Heart right ventricle (tissue), 16 donors: ENCODE data around the gene SLC36A3. TPM values are rescaled to one million over a fixed set of nuclear protein-coding genes. Genes with fewer than 3 reads are reported as not detected.

Experiments
- ATAC-seq, 8 donors: fragments of 200-7000 bp; cut with Tn5 transposase; one replicate each; pipeline ENCODE4 v1.9.1; 2020; ENCODE audit warnings: mild to moderate bottlenecking in 8 of 8, moderate library complexity in 8 of 8, moderate number of reproducible peaks in 1 of 8
- DNase-seq, 2 donors: peaks; one replicate each; pipeline ENCODE4 v3.0.0-alpha.2; 2020
- H3K27ac ChIP-seq, 10 donors: fragments of 200-600 bp; sonication (generic) in 2 of 10; one replicate each; pipeline versions ENCODE4 v1.5.0 to v1.8.0; 2020 to 2022; ENCODE audit warnings: mild to moderate bottlenecking in 3 of 10
- H3K27me3 ChIP-seq, 7 donors: fragments of 200-600 bp; one replicate each; pipeline ENCODE4 v1.8.0; 2021 to 2022; ENCODE audit warnings: mild to moderate bottlenecking in 2 of 7
- H3K36me3 ChIP-seq, 9 donors: fragments of 200-600 bp; sonication (generic) in 1 of 9; one replicate each; pipeline versions ENCODE4 v1.5.0 to v1.8.0; 2020 to 2022; ENCODE audit warnings: mild to moderate bottlenecking in 2 of 9
- H3K4me1 ChIP-seq, 9 donors: fragments of 200-600 bp; sonication (generic) in 1 of 9; one replicate each; pipeline versions ENCODE4 v1.5.0 to v1.8.0; 2020 to 2022; ENCODE audit warnings: mild to moderate bottlenecking in 4 of 9
- H3K4me3 ChIP-seq, 10 donors: fragments of 200-600 bp; sonication (generic) in 2 of 10; one replicate each; pipeline versions ENCODE4 v1.5.0 to v1.8.0; 2020 to 2022; ENCODE audit warnings: mild to moderate bottlenecking in 7 of 10, moderate library complexity in 2 of 10
- H3K9me3 ChIP-seq, 11 donors: fragments of 200-600 bp in 10 of 11; sonication (generic) in 2 of 11; one replicate each; pipeline versions ENCODE4 v1.5.0 to v1.8.0; 2013 to 2022; ENCODE audit warnings: mild to moderate bottlenecking in 2 of 11, control low read depth in 1 of 11, moderate library complexity in 1 of 11
- WGBS, 2 donors: extraction: QIAGEN DNeasy Blood & Tissue Kit; methylation state at CpG; one replicate each; pipeline ENCODE4 v1.1.7; 2013; ENCODE audit warnings: inconsistent platforms in 1 of 2; 5-methylcytosine and 5-hydroxymethylcytosine counted together
- intact Hi-C, 10 donors: fragments of 100-400 bp; cut with DNase I; formaldehyde crosslinking; loops; one replicate each; pipeline versions ENCODE4 v1.11.1 to v1.14.2; 2022
- polyA plus RNA-seq, 2 donors: library from polyadenylated mRNA; stranded (reverse); fragments of 200-250 nt; gene quantifications; one replicate each; pipeline ENCODE4 v1.2.3, GENCODE V29; 2013
- total RNA-seq, 10 donors: library from RNA; stranded (reverse); fragmentation: NEBNext Ultra II Directional in 3 of 10; extraction: Animal tissue kit (Norgen Biotek cat#: 25700) in 3 of 10; gene quantifications; one replicate each; pipeline versions ENCODE4 v1.2.1 to v1.2.4, GENCODE V29; 2021 to 2023
- TF ChIP-seq, protein P1 (sequence below), 9 donors: fragments of 200-600 bp; sonication (generic) in 2 of 9; IDR thresholded peaks; one replicate each; pipeline versions ENCODE4 v1.5.0 to v1.8.0; 2021 to 2022; ENCODE audit warnings: antibody characterized with exemption in 9 of 9, mild to moderate bottlenecking in 5 of 9, moderate library complexity in 1 of 9
- donor health status: Arrhythmogenic right ventricular cardiomyopathy.
- donor health status: ischemic (EF 13 %, LVEDD 7.1; RV severe dilation, severe dysfunction).
- donor health status: healthy with polysubstance abuse.
- donor health status: DM: no; HTN: yes; CAD: no.
- donor health status: DM: no; HTN: no; CAD: no.
- donor health status: ischemic (EF 25% LVEDD 6.9; RV normal size, moderate dysfunction).
- donor health status: ischemic (EF 25% LVEDD 5.7; RV mildly dilated, moderate dysfunction).
- donor health status: healthy.
- donor health status: DM: yes; HTN: yes; CAD: no.
- donor health status: Ischemic cardiomyopathy.
- donor health status: ischemic (EF 35%, LVEDD 5.7; RV mildly dilated, moderate dysfunction).
- donor health status: nonischemic (EF 11% LVEDD 7.7; RV severe dilation, severe dysfunction).
- donor health status: DM: yes; HTN: yes; CAD: no.
- donor health status: PGD.
- donor health status: ischemic (EF 29% LVEDD 5.4; RV normal size, mild dysfunction).
- donor health status: nonischemic (EF 23%, LVEDD 6.1; RV moderate dilation, normal function).

Gene SLC36A3
- total and polyA plus RNA-seq, 12 donors = not detected

DNA sequence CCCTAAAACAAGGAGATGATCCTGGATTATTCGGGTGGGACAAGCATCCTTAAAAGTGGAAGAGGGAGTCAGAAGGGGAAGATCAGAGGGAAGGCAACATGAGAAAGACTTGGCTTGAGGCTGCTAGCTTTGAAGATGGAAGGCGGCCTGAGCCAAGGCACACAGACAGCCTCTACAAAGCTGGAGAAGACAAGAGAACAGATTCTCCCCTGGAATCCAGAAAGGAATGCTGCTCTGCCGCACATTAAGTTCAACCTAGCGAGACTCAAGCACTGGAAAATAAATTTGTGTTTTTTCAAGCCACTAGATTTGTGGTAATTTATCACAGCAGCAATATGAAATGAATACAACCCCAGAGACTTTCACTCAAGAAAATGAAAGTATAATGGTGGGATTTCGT is 17.9 kb downstream of the SLC36A3 start:
- ATAC-seq (no peak), DNase-seq (no peak)
- TF ChIP-seq, protein P1, sequence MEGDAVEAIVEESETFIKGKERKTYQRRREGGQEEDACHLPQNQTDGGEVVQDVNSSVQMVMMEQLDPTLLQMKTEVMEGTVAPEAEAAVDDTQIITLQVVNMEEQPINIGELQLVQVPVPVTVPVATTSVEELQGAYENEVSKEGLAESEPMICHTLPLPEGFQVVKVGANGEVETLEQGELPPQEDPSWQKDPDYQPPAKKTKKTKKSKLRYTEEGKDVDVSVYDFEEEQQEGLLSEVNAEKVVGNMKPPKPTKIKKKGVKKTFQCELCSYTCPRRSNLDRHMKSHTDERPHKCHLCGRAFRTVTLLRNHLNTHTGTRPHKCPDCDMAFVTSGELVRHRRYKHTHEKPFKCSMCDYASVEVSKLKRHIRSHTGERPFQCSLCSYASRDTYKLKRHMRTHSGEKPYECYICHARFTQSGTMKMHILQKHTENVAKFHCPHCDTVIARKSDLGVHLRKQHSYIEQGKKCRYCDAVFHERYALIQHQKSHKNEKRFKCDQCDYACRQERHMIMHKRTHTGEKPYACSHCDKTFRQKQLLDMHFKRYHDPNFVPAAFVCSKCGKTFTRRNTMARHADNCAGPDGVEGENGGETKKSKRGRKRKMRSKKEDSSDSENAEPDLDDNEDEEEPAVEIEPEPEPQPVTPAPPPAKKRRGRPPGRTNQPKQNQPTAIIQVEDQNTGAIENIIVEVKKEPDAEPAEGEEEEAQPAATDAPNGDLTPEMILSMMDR (IDR thresholded peaks at IDR 0.05) = no peak
- Histone ChIP-seq H3K27ac (no peak overlapping the region), H3K4me3 (no peak overlapping the region), H3K27me3 (no peaks in the 10 kb centered on the region), H3K9me3 (no peaks in the 10 kb centered on the region), H3K4me1 (no peaks in the 10 kb centered on the region), H3K36me3 (no peaks in the 10 kb centered on the region)
- 71 to 81% methylated on average over 5 of the region's 5 CpGs for WGBS, 2 donors
- intact Hi-C loops = no loop called here

- no peak overlapping the region for H3K4me3 ChIP-seq
- DNase-seq = no peak
- TF ChIP-seq, protein P1 (IDR thresholded peaks at IDR 0.05) = peak in 1 of 9 donors; percentile 27
- no peaks in the 10 kb centered on the region for H3K4me1 ChIP-seq
- no peaks in the 10 kb centered on the region for H3K9me3 ChIP-seq
- H3K27ac ChIP-seq = no peak overlapping the region
- no peak for ATAC-seq
- no peaks in the 10 kb centered on the region for H3K27me3 ChIP-seq
- intact Hi-C loops = no loop called here
- WGBS, 2 donors = 29 to 30% methylated on average over 8 of the region's 8 CpGs
- no peaks in the 10 kb centered on the region for H3K36me3 ChIP-seq
Observed at GRCh38 chr5:151284392-151284967, 19.1 kb downstream of the SLC36A3 start.

DNA sequence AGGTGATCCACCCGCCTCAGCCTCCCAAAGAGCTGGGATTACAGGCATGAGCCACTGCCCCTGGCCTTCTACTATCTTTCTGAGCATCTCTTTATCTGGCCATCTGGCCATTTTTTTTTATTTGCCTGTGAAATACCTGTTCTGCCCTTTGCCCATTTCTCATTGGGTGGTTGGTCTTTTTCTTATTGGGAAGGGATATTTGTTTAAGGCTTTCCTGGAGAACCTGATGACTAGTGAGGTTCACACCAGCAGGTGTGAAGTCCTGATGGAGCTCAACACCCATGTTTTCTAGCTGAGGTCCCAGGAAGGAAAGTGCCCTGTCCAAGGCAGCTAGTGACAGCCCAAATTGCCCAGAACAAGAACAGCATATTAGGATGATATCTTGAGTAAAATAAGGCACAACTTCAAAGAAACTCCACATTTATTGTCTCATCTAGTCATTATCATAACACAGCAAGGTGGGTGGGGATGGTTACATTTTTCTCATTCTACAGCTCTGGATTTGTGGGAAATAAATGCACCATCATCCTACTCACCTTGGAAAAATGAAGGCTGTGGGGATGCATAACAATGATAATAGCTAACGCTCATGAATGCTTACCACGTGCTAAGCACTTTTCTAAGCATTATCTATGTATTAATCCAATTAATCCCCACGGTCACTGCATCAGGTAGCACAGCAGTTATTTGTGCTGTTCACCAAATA is 20.3 kb downstream of the SLC36A3 start:
- Histone ChIP-seq H3K4me3 (no peak overlapping the region), H3K27me3 (no peaks in the 10 kb centered on the region), H3K27ac (no peak overlapping the region), H3K9me3 (no peaks in the 10 kb centered on the region), H3K36me3 (no peaks in the 10 kb centered on the region), H3K4me1 (no peaks in the 10 kb centered on the region)
- 68 to 75% methylated on average over 4 of the region's 4 CpGs for WGBS, 2 donors
- DNase-seq = no peak
- ATAC-seq = no peak
- TF ChIP-seq, protein P1 (IDR thresholded peaks at IDR 0.05) = no peak
- intact Hi-C loops = no loop called here

DNA sequence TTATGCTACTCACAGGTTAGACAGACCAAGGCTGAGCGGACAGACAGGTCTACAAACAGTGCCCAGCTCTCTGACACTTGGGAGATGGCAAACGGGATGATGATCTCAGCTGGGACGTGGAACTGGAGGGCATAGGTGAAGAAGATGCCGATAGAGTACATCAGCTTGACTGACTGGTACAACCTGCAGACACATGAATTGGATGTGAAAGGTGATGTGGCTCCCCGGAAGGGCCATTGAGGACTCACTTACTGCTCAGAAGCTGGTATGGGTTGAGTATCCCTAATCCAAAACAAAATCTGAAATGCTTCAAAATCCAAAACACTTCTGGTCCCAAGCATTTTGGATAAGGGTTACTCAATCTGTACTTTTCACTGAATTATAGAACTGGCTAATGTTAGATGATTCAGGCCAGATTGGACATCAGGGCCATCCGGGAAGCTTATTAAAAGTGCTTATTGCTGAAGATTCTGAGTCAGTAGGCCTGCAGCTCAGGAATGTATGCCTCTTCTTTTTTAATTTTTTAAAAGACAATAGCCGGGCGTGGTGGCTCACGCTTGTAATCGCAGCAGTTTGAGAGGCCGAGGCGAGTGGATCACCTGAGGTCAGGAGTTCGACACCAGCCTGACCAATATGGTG is 22.4 kb downstream of the SLC36A3 start:
- Histone ChIP-seq H3K4me3 (no peak overlapping the region), H3K9me3 (no peaks in the 10 kb centered on the region)
- 93 to 95% methylated on average over 13 of the region's 13 CpGs for WGBS, 2 donors

More for the DNA sequence above, 22.4 kb downstream of the SLC36A3 start:
- Histone ChIP-seq H3K27me3 (no peaks in the 10 kb centered on the region), H3K4me1 (no peaks in the 10 kb centered on the region), H3K36me3 (no peaks in the 10 kb centered on the region), H3K27ac (no peak overlapping the region)
- intact Hi-C loops = no loop called here
- DNase-seq (no peak), ATAC-seq (no peak)
- TF ChIP-seq, protein P1 (IDR thresholded peaks at IDR 0.05) = no peak
